Left ventricle myocardium superior (tissue), 1 donor: ENCODE results near the gene UBE2E1. TPM values are rescaled to one million over a fixed set of nuclear protein-coding genes. Genes with fewer than 3 reads are reported as not detected.

Experiments
- ATAC-seq: fragments of 200-7000 bp; cut with Tn5 transposase; one replicate; pipeline ENCODE4 v1.9.1; 2020; ENCODE audit warnings: mild to moderate bottlenecking, moderate library complexity
- DNase-seq: peaks from one replicate; pipeline ENCODE4 v3.0.0-alpha.2; 2020
- intact Hi-C: fragments of 100-400 bp; cut with micrococcal nuclease; formaldehyde crosslinking; loops from one replicate; pipeline ENCODE4 v1.11.0; 2022
- total RNA-seq: library from RNA; stranded (reverse); fragmentation: NEBNext Ultra II Directional; extraction: Animal tissue kit (Norgen Biotek cat#: 25700); gene quantifications from one replicate; pipeline ENCODE4 v1.2.1, GENCODE V29; 2021
- donor health status: DM: no; HTN: yes; CAD: no; lungs with severe emphysema.

The UBE2E1 gene
- total RNA-seq, 1 donor from 2014 or later = 66.0 TPM

DNA sequence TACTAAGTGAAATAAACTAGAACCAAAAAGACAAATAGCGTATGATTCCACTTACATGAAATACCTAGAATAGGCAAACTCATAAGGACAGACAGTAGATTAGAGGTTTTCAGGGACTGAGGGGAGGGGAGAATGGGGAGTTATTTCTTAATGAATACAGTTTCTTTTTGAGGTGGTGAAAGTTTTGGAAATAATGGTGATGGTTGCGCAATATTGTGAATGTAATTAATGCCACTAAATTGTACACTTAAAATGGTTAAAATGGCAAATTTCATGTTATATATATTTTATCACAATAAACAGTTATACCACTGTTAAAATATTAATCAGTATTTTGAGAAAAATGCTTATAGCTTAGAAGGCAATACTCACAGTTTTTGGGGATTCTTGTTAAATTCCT, 11.0 kb downstream of the UBE2E1 start:
- ATAC-seq (no peak), DNase-seq (no peak)
- intact Hi-C loops = no loop called here

DNA sequence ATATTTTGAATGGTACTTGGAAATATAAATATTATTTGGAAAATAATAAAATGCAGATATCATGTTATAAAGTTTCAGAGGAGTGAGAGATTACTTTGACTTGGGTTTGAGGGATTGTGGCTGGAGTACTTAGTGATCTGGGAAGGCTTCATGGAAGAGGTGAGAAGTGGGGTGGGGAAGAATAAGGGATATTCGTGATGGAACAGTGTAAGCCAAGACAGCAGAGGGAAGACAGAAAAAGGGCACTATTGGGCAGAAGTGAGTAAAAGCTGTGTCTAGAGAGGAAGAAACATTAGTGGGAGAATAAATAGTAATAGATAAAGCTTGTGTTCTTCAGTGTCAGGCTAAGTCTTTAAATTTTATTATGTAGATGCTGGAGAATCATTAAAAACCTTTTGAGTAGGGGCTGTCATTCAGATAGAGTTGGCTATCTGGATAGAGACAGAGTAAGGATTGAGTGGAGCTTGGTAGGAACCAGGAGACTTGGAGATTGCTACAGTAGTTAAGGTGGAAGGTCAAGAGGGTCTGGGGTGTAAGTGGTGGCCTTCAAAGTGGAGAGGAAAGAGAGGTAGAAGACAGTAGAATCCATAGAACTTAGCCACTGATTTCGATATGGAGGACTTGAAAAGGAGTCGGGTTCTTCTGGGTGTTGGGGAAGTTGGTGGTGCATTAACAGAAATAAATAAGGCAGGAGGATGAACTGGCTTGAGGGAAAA, 11.9 kb downstream of the UBE2E1 start:
- DNase-seq (no peak), ATAC-seq (no peak)
- intact Hi-C loops = no loop called here

DNA sequence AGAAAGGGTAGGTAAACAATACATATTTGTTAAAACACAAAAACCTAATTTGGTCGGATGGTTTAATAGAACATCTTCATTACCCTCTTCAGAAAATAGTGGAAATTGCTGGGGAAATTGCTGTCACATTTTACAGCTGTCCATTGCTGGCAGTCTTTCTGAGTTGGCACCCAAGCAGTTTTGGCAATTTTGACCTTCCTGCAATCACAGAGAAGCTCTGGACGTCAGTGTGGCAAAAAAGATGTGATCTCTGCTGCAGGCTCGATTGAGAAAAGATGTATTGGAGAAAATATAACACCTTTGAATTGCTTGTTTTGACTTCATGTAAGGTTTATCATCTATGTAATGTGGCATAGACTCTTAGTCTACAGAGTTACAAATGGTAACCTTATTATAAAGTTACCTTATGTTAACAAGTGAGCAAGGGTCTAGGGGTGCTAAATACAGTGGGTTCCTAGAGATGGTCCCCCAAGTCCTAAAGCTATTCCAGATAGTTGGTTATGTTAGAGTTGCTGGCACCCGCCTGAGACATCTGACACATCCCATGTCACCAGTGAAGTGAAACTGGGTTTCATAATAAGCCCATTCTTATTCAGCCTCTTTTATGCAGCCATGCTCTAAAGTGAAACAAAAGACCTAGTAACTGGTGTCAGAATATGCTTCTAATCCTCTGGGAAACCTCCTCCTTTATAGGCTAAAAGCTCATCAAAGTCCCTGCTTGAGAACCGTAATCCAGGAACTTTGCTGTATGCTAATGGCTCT, 14.0 kb downstream of the UBE2E1 start:
- ATAC-seq (peak; percentile 51), DNase-seq (no peak)
- intact Hi-C loops = no loop called here

DNA sequence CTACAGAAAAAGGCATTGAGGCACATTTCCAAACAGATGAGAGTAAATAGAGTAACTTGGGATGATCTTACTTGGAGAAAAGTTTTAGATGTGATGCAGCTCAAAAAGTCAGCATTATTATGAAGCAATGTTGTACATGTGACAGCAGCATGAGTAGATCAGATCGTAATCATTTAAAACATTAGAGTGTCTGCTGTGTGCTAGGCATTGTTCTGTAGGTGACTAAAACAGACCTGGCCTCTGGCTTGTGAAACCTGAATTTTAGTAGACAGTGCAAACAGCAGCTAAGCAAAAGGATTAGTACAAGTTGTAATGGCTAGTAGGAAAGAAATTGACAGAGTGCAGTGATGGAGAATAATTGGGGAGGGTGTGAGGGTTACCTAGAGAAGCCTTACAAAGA, 15.1 kb downstream of the UBE2E1 start:
- ATAC-seq = no peak
- intact Hi-C loops = no loop called here
- no peak for DNase-seq

GRCh38 chr3:23821858-23822257, 16.1 kb downstream of the UBE2E1 start:
- ATAC-seq (no peak), DNase-seq (no peak)
- intact Hi-C loops = no loop called here

- ATAC-seq (no peak), DNase-seq (no peak)
- intact Hi-C loops = no loop called here
Observed at GRCh38 chr3:23822559-23822958, 16.8 kb downstream of the UBE2E1 start.

- intact Hi-C loops = no loop called here
- ATAC-seq (no peak), DNase-seq (no peak)
Observed at GRCh38 chr3:23823620-23824019, 17.9 kb downstream of the UBE2E1 start.

GRCh38 chr3:23824699-23825444, 19.1 kb downstream of the UBE2E1 start:
- intact Hi-C loops = no loop called here
- DNase-seq = no peak
- ATAC-seq = peak; percentile 40

DNA sequence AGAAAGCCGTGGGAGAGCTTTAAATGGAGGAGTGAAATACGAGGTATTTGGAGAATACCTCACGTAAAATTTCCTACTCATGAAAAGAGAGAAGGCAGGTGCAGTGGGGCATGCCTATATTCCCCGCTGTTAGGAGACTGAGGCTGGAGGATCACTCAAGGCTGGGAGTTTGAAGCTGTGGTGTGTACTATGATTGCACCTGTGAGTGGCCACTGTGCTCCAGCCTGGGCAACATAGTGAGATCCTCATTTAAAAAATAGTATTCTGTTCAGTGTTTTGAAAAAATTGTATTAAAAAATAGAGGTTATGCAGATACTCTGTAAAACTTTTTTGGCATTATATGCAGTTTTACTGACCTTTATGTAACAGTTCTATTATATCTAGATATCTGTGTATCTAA, 20.0 kb downstream of the UBE2E1 start:
- no peak for ATAC-seq

GRCh38 chr3:23826382-23827064, 20.8 kb downstream of the UBE2E1 start:
- ATAC-seq (peak; percentile 54), DNase-seq (peak; percentile 46)
- intact Hi-C loops = no loop called here

More for the DNA sequence above, 20.0 kb downstream of the UBE2E1 start:
- intact Hi-C loops = no loop called here
- DNase-seq = no peak

DNA sequence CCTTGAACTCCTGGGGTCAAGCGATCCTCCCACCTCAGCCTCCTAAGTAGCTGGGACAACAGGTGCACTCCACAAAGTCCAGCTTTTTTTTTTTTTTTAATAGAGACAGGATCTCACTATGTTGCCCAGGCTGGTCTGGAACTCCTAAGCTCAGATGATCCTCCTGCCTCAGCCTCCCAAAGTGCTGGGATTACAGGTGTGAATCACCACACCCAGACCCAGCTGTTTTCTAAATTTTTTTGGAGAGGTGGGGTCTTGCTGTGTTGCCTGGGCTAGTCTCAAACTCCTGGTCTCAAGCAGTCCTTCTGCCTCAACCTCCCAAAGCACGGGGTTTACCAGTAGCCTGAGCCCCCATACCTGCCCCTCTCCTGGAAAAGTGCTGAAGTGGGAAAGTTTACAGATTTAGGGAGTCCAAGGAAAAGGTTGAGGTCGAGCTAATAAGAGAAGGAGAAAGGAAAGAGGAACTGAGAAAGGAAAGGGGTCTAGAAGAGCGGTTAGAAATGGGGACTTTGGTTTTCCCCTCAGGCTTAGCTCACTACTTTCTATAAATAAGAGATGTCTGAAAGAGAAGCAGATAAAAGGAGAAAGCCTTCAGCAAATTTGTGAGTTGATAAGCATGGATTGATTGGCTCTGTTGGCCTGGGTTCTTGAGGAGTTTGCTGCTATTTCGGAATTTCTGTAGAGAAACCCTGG, 23.6 kb downstream of the UBE2E1 start:
- ATAC-seq (no peak), DNase-seq (no peak)
- intact Hi-C loops = no loop called here

- ATAC-seq (no peak), DNase-seq (no peak)
- intact Hi-C loops = no loop called here
Observed at GRCh38 chr3:23830869-23831484, 25.2 kb downstream of the UBE2E1 start.

- no peak for ATAC-seq
- intact Hi-C loops = no loop called here
Observed at GRCh38 chr3:23831517-23832394, 26.0 kb downstream of the UBE2E1 start.

DNA sequence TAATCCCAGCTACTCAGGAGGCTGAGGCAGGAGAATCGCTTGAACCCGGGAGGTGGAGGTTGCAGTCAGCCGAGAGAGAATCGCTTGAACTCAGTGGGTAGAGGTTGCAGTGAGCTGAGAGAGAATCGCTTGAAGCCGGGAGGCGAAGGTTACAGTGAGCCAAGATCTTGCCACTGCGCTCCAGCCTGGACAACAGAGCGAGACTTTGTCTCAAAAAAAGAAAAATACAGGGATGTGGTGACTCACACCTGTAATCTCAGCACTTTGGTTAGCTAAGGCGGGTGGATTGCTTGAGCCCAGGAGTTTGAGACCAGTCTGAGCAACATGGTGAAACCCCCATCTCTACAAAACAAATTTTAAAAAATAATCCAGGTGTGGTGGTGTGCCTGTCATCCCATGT, 26.8 kb downstream of the UBE2E1 start:
- intact Hi-C loops = no loop called here
- no peak for ATAC-seq
- no peak for DNase-seq

More at GRCh38 chr3:23831517-23832394, 26.0 kb downstream of the UBE2E1 start:
- DNase-seq = no peak

- ATAC-seq (peak; percentile 36), DNase-seq (no peak)
- intact Hi-C loops = no loop called here
Observed at GRCh38 chr3:23834082-23834870, 28.5 kb downstream of the UBE2E1 start.

DNA sequence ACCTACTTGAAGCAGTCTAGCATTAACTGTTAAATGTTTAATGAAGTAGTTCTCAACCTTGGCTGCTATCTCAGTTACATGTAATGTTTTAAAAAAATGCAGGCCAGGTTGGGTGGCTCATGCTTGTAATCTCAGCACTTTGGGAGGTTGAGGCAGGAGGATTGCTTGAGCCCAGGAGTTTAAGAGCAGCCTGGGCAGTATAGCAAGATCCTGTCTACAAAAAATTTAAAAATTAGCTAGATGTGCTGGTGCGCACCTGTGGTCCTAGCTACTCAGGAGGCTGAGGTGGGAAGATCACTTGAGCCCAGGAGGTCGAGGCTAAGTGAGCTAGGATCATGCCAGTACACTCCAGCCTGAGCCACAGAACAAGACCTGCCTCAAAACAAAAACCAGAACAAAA, 29.3 kb downstream of the UBE2E1 start:
- ATAC-seq (no peak), DNase-seq (no peak)
- intact Hi-C loops = no loop called here

DNA sequence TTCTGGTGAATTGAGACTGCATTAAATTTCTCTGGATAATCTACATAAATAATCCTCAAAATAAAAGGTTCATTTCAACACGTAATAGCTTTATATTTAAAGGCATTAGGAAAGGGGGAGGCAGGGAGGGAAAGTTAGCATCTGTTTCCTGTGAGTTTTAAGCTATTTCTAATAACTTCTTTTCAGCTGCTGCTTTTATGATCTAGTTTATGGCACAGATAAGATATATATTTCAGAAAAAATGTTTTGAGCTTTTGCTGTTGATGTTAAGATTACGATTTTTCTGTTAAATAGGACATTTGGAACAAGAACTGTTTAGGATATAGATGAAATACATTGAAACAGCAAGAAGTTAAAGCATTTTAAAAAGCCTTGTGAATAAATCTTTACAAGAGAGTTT, 30.0 kb downstream of the UBE2E1 start:
- ATAC-seq = no peak
- intact Hi-C loops = no loop called here
- no peak for DNase-seq
